Measurements from ENCODE around the gene HSP90AA1. TPM values are rescaled to one million over a fixed set of nuclear protein-coding genes. Genes with fewer than 3 reads are reported as not detected.
A peak's percentile ranks its signal among the peaks of the same experiment; 100 is the strongest.

The HSP90AA1 gene
- total RNA-seq, 1 donor from 2014 or later = 277 TPM

DNA sequence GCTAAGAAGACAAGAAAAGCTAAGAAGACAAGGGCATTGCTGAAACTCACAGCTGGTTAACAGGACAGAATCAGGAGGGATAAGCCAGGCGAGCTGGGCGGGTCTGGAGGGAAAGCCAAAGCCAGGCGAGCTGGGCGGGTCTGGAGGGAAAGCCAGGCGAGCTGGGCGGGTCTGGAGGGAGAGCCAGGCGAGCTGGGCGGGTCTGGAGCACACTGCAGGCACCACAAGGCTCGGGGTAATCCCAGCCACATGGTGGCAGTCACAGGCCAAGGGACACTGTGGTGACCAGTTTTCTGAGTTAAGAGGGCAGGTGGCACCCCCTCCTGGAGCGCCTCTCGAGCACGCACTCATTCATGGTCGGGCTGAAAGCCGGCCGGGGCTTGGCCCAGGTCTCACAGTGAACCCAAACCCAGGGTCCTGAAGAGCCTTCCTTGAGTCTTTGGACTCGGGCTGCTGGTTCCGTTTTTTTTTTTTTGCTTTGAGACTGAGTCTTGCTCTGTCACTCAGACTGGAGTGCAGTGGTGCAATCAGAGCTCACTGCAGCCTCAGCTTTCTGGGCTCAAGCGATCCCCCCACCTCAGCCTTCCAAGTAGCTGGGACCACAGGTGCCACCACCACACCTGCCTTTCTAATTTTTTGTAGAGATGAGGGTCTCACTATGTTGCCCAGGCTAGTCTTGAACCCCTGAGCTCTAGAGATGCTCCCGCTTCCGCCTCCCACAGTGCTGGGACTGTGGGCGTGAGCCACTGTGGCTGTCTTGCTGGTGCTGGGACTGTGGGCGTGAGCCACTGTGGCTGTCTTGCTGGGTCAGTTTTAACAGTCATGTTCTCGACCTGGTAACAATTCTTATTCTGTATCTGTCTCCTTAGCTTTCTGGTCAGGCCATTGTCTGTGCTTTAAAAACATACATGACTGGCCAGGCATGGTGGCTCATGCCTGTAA, 40.2 kb downstream of the HSP90AA1 start:
- no peak for DNase-seq (ENCODE audit: extremely low spot score in 2 of 2)
- no peaks in the 10 kb centered on the region for H3K4me1 ChIP-seq
- H3K27me3 ChIP-seq = no peaks in the 10 kb centered on the region
- H3K9me3 ChIP-seq = no peaks in the 10 kb centered on the region
- peaks cover 4 to 80% of the 10 kb centered on the region in 2 donors for H3K36me3 ChIP-seq
- H3K4me3 ChIP-seq = no peak overlapping the region
- intact Hi-C loops (cut with DNase I) = loop anchor here (5.0 kb wide), 1 partner anchor 51 kb away; no protein-coding TSS in a partner anchor
- peak overlapping the region; percentile 52 for H3K27ac ChIP-seq
- peak in 1 of 2 donors; percentile 37 for TF ChIP-seq POLR2AphosphoS5 (IDR thresholded peaks at IDR 0.05; ENCODE audit: insufficient read depth in 1 of 2, low read depth in 1 of 2)
- TF ChIP-seq POLR2A (IDR thresholded peaks at IDR 0.05) = no peak

DNA sequence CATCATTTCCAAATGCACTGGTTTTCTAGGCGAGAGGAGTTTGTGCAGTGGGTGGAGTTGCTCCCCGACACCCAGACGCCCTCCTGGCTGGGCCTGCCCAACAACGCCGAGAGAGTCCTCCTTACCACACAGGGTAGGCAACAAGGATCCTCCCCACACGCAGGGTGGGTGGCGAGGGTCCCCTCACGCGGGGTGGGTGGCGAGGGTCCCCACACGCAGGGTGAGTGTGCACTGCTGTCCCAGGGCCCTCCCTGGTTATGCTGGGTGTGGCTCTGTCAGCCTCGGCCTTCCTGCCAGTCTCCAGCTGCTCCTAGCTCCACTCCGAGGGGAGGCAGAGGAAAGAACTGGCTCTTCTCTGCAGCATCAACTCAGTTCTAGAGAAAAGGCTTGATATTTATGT, 42.3 kb downstream of the HSP90AA1 start:
- intact Hi-C loops (cut with DNase I) = no loop called here
- Histone ChIP-seq H3K9me3 (no peaks in the 10 kb centered on the region), H3K36me3 (peaks cover 4 to 83% of the 10 kb centered on the region in 2 donors), H3K27ac (no peak overlapping the region), H3K4me3 (no peak overlapping the region), H3K27me3 (no peaks in the 10 kb centered on the region), H3K4me1 (no peaks in the 10 kb centered on the region)
- no peak for DNase-seq (ENCODE audit: extremely low spot score in 2 of 2)
- TF ChIP-seq POLR2A (IDR thresholded peaks at IDR 0.05) = no peak

DNA sequence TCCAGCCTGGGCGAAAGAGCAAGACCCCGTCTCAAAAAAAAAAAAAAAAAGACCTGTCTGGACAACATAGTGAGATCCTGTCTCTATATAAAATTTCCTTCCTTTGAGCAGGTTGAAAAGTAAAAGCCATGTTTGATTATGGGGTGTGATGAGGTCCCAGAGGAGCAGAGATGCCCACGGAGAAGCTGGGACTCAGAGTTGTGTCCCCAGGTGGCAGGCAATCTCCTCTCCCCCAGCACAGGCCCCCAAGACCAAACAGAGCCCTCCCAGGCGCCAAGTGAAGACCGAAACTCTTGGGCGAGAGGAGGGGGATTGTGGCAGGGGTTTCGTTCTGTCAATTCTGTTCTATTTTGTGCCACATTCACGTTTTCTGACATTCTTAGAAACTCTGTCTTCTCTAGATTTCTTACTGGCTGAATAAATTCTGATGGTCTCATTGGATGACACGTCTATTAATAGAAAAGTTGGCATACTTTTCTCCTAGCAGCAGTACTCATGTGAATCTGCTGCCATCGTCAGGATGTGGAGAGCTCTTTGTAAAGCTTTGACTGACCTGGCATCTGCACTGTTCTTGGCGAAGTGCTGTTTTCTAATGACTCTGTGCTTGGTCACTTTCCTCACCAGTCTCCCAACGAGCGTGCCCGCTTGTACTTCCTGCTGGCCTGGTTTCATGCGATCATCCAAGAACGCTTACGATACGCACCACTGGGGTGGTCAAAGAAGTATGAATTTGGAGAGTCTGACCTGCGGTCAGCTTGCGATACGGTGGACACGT, 43.4 kb downstream of the HSP90AA1 start:
- intact Hi-C loops (cut with DNase I) = no loop called here
- H3K4me1 ChIP-seq = no peaks in the 10 kb centered on the region
- DNase-seq (ENCODE audit: extremely low spot score in 2 of 2) = no peak
- TF ChIP-seq POLR2AphosphoS5 (IDR thresholded peaks at IDR 0.05; ENCODE audit: insufficient read depth in 1 of 2, low read depth in 1 of 2) = no peak
- H3K27me3 ChIP-seq = no peaks in the 10 kb centered on the region
- no peaks in the 10 kb centered on the region for H3K9me3 ChIP-seq
- peaks cover 4 to 83% of the 10 kb centered on the region in 2 donors for H3K36me3 ChIP-seq
- H3K4me3 ChIP-seq = no peak overlapping the region
- no peak overlapping the region for H3K27ac ChIP-seq

DNA sequence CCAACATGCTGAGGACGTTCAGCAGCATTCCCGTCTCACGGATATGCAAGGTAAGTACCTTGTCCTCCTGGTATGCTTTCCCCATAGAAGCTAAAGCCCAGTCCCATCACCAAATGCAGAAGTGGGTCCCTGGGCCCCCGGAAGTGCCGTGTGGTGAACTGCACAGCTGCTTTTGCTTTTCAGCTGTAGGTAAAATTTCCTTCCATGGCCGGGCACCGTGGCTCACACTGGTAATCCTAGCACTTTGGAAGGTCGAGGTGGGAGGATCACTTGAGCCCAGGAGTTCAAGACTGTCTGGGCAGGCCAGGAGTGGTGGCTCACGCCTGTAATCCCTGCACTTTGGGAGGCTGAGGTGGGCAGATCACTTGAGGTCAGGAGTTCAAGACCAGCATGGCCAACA, 44.1 kb downstream of the HSP90AA1 start:
- TF ChIP-seq POLR2A (IDR thresholded peaks at IDR 0.05) (no peak), POLR2AphosphoS5 (IDR thresholded peaks at IDR 0.05; ENCODE audit: insufficient read depth in 1 of 2, low read depth in 1 of 2) (no peak)
- TF ChIP-seq, protein P1, sequence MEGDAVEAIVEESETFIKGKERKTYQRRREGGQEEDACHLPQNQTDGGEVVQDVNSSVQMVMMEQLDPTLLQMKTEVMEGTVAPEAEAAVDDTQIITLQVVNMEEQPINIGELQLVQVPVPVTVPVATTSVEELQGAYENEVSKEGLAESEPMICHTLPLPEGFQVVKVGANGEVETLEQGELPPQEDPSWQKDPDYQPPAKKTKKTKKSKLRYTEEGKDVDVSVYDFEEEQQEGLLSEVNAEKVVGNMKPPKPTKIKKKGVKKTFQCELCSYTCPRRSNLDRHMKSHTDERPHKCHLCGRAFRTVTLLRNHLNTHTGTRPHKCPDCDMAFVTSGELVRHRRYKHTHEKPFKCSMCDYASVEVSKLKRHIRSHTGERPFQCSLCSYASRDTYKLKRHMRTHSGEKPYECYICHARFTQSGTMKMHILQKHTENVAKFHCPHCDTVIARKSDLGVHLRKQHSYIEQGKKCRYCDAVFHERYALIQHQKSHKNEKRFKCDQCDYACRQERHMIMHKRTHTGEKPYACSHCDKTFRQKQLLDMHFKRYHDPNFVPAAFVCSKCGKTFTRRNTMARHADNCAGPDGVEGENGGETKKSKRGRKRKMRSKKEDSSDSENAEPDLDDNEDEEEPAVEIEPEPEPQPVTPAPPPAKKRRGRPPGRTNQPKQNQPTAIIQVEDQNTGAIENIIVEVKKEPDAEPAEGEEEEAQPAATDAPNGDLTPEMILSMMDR (IDR thresholded peaks at IDR 0.05) = no peak
- Histone ChIP-seq H3K9me3 (no peaks in the 10 kb centered on the region), H3K36me3 (peaks cover 0 to 83% of the 10 kb centered on the region in 2 donors), H3K27me3 (no peaks in the 10 kb centered on the region), H3K27ac (no peak overlapping the region), H3K4me1 (no peaks in the 10 kb centered on the region), H3K4me3 (no peak overlapping the region)
- DNase-seq (ENCODE audit: extremely low spot score in 2 of 2) = no peak
- intact Hi-C loops (cut with DNase I) = no loop called here

DNA sequence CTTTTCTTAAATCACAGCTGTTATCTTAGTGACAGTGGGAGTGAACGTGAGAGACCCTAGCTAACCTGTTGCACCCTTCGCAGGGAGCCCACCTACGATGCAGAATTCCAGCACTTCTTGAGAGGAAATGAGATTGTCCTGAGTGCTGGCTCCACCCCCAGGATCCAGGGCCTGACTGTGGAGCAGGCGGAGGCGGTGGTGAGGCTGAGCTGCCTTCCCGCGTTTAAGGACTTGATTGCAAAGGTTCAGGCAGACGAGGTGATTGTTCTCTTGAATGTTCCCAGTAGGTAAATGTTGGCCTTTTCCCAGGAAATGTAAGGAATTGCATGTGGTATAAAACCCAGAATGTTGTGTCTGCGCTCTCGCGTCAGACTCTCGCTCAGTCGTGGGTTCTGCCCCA, 46.7 kb downstream of the HSP90AA1 start:
- peaks cover 0 to 98% of the 10 kb centered on the region in 2 donors for H3K36me3 ChIP-seq
- TF ChIP-seq POLR2AphosphoS5 (IDR thresholded peaks at IDR 0.05; ENCODE audit: insufficient read depth in 1 of 2, low read depth in 1 of 2) (no peak), POLR2A (IDR thresholded peaks at IDR 0.05) (no peak)
- TF ChIP-seq, protein P1 (IDR thresholded peaks at IDR 0.05) = no peak
- H3K4me3 ChIP-seq = no peak overlapping the region
- DNase-seq (ENCODE audit: extremely low spot score in 2 of 2) = no peak
- H3K27ac ChIP-seq = no peak overlapping the region
- H3K9me3 ChIP-seq = no peaks in the 10 kb centered on the region
- intact Hi-C loops (cut with DNase I) = no loop called here
- H3K4me1 ChIP-seq = no peaks in the 10 kb centered on the region
- no peaks in the 10 kb centered on the region for H3K27me3 ChIP-seq

DNA sequence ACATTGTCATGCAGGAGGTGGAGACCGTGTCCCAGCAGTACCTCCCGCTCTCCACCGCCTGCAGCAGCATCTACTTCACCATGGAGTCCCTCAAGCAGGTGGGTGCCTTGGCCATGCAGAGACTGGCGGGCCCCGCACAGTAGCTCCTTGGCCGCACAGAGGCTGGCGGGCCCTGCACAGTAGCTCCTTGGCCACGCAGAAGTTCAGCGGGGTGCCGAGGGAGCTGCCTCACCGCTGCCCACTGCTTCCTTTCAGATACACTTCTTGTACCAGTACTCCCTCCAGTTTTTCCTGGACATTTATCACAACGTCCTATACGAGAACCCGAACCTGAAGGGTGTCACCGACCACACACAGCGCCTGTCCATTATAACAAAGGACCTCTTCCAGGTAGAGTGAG, 47.7 kb downstream of the HSP90AA1 start:
- Histone ChIP-seq H3K9me3 (no peaks in the 10 kb centered on the region), H3K4me1 (no peaks in the 10 kb centered on the region), H3K4me3 (no peak overlapping the region), H3K27ac (no peak overlapping the region), H3K27me3 (no peaks in the 10 kb centered on the region), H3K36me3 (peaks cover 0 to 99% of the 10 kb centered on the region in 2 donors)
- TF ChIP-seq POLR2A (IDR thresholded peaks at IDR 0.05) (no peak), POLR2AphosphoS5 (IDR thresholded peaks at IDR 0.05; ENCODE audit: insufficient read depth in 1 of 2, low read depth in 1 of 2) (no peak)
- TF ChIP-seq, protein P1 (IDR thresholded peaks at IDR 0.05) = no peak
- no peak for DNase-seq (ENCODE audit: extremely low spot score in 2 of 2)
- intact Hi-C loops (cut with DNase I) = no loop called here
